GM21367 (cell line): ENCODE results near the gene CCT6B.
"Not testable (repeated sequence)": the region's sequence is repeated elsewhere in the genome, so short reads cannot be mapped to it uniquely, and the experiment has no call there.

Experiments used
- ATAC-seq: cut with Tn5 transposase; IDR thresholded peaks from one replicate; pipeline ENCODE4 v1.9.1; 2021; ENCODE audit not compliant: unreplicated experiment

Gene CCT6B, protein sequence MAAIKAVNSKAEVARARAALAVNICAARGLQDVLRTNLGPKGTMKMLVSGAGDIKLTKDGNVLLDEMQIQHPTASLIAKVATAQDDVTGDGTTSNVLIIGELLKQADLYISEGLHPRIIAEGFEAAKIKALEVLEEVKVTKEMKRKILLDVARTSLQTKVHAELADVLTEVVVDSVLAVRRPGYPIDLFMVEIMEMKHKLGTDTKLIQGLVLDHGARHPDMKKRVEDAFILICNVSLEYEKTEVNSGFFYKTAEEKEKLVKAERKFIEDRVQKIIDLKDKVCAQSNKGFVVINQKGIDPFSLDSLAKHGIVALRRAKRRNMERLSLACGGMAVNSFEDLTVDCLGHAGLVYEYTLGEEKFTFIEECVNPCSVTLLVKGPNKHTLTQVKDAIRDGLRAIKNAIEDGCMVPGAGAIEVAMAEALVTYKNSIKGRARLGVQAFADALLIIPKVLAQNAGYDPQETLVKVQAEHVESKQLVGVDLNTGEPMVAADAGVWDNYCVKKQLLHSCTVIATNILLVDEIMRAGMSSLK

GRCh38 chr17:34961093-34961911 is at the start of gene CCT6B, which contains the start of gene ZNF830:
CCT6B (minus strand) TSS chr17:34961460; CDS start chr17:34961393, 67 bp downstream.
ZNF830 (plus strand) TSS chr17:34961540; CDS start chr17:34961567, 27 bp downstream.
- peak; percentile 70 for ATAC-seq

GRCh38 chr17:35010093-35010492 is 48.8 kb upstream of the CCT6B start:
- ATAC-seq, result no peak

DNA sequence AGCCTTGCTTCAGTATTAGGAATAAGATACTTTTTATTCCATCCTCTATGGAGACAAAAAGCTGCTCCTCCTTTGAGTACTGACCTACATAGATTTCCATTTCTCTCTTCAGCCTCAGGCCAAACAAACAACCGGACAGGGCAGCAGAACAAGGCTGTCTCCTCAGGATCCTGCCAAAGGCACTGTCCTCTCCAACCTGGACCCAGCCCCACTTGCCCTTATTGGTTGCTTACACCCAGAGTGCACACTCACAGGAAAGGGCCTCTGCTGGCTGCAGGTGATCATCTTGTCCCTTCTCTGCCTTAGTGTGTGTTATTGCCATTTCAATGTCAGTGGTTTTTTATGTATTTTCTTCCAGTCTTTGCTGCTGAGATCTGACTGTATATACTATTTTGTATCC is 45.7 kb upstream of the CCT6B start:
- no peak for ATAC-seq

DNA sequence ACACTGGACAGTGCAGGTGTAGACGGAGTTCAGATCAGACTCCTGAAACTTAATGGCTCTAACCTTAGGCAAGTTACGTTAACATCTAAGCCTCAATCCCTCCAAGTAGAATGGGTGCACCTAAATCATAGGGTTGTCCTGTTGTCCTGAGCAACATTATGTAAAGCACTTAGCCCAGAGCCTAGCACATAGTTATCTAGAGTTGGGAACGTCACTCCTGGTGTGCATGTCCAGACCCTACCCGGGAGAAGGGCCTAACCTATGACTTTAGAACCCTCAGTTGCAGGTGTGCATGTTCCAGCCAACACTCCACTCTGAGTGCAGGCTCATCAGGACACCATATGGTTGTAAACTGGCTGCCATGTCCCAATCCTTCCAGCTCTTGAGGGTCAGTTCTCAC is 45.1 kb upstream of the CCT6B start:
- no peak for ATAC-seq

- no peak for ATAC-seq
Observed at GRCh38 chr17:35003778-35004177, 42.5 kb upstream of the CCT6B start.

DNA sequence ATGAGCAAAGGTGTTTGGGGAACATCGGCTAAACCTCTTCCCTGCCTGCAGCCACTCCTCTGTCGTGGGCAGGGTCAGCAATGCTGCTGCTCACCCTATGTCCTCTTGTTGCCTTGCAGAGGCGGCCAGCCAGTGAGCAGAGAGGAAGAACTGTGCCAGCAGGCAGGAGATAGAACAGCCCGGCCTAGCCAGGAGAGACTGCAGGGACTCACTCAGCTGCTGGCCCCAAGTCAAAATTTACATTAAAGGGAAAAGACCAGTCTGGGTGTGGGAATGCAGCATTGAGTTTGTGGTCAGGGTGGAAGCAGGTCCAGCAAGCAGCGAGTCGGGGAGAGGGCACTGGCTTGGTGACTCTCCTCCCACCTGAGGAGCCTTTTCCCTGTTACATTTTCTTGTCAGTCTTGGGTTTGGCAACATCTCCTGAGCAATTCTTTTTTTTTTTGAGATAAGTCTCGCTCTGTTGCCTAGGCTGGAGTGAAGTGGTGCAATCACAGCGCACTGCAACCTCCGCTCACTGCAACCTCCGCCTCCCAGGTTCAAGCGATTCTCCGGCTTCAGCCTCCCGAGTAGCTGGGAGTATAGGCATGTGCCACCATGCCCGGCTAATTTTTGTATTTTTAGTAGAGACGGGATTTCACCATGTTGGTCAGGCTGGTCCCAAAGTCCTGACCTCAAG is 41.8 kb upstream of the CCT6B start:
- ATAC-seq, result no peak

DNA sequence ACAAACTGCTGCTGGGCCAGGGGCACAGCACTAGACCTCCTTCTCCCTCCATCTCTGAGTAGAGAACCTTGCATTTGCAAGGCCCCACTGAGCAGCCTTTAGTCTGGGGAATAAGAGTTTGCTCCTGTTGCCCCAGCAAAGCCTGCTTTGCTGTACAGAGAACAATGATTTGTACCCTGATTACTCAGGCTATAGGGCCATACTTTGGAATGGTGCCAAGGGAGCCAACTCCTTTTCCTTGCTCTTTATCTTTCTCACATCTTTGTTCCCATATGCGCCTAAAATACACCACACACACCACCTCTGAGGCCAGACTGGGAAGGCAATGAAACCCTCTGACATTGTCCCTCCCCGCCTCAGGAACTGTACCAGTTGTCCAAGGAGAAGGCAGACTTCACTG is 40.3 kb upstream of the CCT6B start:
- ATAC-seq, result no peak

DNA sequence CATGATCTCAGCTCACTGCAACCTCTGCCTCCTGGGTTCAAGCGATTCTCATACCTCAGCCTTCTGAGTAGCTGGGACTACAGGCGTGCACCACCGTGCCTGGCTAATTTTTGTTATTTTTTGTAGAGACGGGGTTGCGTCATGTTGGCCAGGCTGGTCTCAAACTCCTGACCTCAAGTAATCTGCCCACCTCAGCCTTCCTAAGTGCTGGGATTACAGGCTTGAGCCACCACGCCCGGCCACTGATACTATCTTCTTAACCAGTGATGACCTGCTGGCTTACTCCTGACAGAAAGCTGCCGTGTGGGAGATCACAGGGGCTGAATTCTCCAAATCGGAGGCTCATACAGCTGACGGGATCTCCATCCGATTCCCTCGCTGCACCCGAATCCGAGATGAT is 39.7 kb upstream of the CCT6B start:
- not testable (repeated sequence) for ATAC-seq

- no peak for ATAC-seq
Observed at GRCh38 chr17:34999456-34999855, 38.2 kb upstream of the CCT6B start.

DNA sequence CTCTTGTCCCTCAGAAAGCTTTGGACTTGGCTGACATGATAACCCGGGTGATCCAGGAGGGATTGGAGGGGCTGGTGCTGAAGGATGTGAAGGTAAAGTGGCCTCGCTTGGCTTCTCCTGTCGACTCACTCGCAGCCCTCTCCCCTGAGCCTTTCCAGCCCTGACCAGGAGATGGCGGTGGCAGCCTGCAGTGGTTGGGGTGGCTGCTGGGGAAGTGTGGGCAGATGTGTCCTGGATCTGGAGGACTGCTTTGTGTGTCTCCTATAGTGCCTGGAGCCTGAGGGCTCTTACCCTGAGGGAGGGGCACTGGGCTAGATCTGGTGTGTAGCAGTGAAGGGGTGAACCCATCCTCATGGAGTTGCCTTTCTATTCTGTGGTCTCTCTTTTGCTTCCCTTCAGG is 36.9 kb upstream of the CCT6B start:
- ATAC-seq, result no peak

GRCh38 chr17:34997355-34997862 is 36.1 kb upstream of the CCT6B start:
- no peak for ATAC-seq

GRCh38 chr17:34996422-34997285 is 35.4 kb upstream of the CCT6B start:
- ATAC-seq, result no peak

DNA sequence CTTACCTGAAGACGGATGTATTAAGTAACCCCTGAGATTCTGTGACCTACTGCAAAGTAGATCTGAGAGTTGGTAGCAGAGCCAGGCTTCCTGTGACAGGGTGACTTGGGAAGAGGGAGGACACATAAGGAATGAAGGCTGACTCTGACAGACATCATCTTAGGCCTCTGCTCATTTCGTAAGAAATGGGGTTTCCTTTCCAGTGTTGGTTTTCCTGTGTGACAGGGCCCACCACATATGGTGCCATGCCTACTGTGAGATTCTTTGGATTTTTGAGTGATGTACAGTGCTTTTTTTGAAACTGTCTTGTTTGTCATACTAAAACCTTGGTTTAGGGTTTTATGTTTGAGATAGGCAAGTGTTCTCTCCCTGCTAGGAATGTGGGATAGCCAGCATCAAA is 31.8 kb upstream of the CCT6B start:
- no peak for ATAC-seq

DNA sequence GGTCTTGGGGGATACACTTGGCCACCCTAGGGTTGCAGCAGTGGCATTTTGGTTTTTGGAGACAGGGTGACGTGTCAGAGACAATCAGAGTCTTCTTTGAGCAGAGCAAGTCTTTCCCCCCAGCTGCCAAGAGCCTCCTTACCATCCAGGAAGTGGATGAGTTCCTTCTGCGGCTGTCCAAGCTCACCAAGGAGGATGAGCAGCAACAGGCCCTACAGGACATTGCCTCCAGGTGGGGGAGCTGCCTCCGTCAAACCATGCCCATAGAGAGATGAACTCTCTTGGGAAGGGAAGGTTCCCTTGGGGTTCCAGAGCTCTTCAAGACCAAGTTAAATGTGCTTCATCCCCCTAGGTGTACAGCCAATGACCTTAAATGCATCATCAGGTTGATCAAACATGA is 30.3 kb upstream of the CCT6B start:
- ATAC-seq, result no peak

DNA sequence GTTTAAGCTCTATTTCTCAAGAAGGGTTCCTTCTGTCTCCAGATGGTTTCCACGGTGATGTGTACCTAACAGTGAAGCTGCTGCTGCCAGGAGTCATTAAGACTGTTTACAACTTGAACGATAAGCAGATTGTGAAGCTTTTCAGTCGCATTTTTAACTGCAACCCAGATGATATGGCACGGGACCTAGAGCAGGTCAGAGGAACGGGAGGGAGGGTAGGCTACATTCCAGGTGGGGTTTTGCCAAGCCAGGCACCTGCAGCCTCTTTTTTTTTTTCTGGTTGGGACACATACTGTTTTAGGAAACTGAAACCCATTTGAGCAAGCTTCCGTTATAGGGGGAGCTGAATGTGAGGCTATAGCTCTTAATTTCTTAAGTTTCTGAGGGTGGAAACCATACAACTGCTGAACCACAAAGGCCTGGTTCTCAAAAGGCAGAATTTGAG is 29.7 kb upstream of the CCT6B start:
- ATAC-seq, result no peak

DNA sequence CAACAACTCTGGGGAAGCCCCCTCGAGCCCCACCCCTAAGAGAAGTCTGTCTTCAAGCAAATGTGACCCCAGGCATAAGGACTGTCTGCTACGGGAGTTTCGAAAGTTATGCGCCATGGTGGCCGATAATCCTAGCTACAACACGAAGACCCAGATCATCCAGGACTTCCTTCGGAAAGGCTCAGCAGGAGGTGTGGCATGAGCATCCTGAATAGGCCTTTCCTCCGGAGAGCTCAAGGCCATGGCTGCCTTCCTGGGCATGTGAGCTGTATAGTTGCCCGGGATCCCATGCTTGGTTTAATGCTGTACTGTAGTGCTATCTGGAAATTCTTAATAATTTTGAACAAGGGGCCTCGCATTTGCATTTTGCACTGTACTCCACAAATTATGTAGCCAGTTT is 28.2 kb upstream of the CCT6B start:
- no peak for ATAC-seq

- no peak for ATAC-seq
Observed at GRCh38 chr17:34988644-34989043, 27.4 kb upstream of the CCT6B start.

DNA sequence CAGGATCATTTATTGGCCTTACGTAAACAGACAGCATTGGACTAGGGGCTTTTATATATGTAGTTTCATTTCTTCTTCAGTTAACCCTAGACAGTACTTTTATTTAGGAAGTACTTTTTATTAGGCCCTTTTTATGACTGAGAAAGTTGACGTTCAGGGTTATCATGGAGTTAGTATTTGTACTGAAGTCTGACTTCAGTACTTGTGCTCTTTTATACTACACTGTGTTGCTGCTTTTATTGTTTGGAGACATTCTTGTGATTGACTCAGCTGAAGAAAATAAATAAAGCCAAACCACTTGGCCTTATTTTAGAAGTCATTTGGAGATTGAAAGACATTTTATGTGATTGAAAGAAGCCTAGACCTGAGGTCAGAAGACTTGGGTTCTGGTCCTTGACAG is 26.0 kb upstream of the CCT6B start:
- no peak for ATAC-seq

GRCh38 chr17:34981538-34982241 is 20.4 kb upstream of the CCT6B start:
- ATAC-seq, result no peak
